ENCODE measurements around the gene ADAMTS16.
A peak's percentile ranks its signal among the peaks of the same experiment; 100 is the strongest.

Gene ADAMTS16

GRCh38 chr5:5189051-5189430, 48.9 kb downstream of the ADAMTS16 start:
- DNase-seq = no peak

DNA sequence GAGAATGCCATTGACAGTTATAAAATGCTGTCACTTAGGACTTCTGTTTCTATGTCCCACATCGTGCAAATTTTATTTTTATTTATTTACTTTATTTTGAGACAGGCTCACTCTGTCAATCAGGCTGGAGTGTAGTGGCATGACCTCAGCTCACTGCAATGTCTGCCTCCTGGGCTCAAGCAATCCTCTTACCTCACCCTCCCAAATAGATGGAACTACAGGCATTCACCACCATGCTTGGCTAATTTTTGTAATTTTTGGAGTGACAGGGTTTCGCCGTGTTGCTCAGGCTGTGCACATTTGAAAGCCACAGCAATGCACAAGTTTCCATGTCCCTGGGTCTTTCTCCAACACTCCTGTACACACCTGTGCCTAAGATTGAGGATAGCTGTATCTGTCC, 51.8 kb downstream of the ADAMTS16 start:
- DNase-seq = no peak

- DNase-seq = no peak
Measured at GRCh38 chr5:5192681-5193080, 52.6 kb downstream of the ADAMTS16 start.

DNA sequence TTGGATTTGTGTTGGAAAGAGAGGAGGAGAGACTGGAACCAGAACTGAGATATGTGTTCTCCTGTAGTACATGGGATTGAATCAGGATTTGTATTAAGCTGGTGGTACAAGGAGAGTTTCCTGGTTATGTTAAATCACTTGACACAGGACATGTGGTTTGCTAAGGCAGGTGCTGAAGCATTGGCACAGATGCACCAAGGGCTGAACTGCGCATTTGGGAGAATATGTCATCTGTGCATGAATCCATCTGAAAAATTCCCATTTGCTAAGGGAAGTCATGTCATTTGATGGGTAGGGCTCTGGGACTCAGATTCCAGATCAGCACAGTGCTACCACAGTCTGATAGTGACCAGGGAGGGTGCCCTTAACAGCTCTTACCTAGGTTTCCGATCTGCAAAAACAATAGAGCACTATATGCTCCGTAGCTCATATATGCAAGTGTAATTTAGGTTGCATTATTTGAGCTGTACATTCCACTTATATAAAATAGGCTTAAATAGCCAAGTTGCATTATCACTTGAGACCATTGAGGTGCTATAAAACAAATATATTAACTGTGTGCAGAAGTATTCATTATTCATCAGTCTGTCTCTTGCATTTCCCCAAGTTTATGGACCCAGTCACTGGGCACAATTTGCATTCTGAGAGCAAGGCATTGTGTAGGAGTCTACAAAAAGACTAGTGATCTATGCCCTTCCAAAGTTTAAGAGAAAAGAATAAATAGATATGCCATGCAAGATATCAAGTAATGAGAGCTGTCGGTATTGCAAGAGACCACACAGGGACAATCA, 55.2 kb downstream of the ADAMTS16 start:
- DNase-seq = no peak

GRCh38 chr5:5198135-5198534, 58.0 kb downstream of the ADAMTS16 start:
- DNase-seq = no peak

- no peak for DNase-seq
Measured at GRCh38 chr5:5198815-5199214, 58.7 kb downstream of the ADAMTS16 start.

- DNase-seq = no peak
Measured at GRCh38 chr5:5199495-5199894, 59.4 kb downstream of the ADAMTS16 start.

DNA sequence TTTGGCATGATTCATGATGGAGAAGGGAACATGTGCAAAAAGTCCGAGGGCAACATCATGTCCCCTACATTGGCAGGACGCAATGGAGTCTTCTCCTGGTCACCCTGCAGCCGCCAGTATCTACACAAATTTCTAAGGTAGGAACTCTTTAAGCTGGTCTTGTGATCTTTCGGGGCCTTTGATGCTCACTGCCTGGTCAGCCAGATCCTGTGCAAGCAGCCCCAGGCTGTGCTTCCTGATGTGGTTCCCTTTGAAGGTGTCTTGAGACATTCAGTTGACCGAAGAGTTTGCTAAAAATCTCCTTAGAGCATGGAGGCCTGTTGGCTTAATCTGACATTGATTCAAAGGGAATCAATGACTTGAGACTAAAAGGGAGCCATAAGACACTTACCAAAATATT, 60.0 kb downstream of the ADAMTS16 start:
- DNase-seq = peak; percentile 69

GRCh38 chr5:5202321-5202720, 62.2 kb downstream of the ADAMTS16 start:
- no peak for DNase-seq

DNA sequence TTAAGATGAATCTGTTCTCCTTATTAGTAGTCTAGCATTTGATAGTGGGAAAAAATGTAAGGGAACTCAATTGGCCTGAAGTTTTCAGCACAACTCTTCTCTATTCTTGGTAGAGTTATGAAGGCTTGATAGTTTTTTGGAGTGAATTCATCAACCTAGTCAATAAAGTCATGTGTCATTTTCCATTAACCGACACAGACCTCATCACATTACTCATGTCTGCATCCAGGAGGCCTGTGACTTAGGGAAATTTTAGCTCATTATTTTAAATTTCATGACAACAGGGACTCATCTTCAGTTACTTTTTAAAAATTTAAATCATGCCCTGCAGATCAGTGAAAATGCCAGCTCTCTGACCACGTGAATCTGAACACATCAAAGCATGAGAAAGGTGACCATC, 63.3 kb downstream of the ADAMTS16 start:
- DNase-seq = no peak

DNA sequence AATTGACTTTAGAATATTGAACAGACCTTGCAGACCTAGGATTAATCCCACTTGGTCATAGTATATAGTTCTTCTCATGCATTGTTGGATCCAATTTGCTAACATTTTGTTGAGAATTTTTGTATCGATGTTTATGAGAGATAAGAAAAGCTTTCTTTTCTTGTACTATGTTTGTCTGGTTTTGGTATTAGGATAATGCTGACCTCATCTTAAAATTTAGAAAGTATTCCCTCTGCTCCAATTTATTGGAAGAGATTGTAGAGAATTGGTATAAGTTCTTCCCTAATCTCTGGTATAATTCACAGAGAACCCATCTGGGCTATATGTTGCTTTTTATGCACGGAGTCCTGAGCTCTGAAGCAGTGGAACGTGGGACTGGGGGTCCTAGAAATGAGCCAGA, 67.7 kb downstream of the ADAMTS16 start:
- DNase-seq = no peak

DNA sequence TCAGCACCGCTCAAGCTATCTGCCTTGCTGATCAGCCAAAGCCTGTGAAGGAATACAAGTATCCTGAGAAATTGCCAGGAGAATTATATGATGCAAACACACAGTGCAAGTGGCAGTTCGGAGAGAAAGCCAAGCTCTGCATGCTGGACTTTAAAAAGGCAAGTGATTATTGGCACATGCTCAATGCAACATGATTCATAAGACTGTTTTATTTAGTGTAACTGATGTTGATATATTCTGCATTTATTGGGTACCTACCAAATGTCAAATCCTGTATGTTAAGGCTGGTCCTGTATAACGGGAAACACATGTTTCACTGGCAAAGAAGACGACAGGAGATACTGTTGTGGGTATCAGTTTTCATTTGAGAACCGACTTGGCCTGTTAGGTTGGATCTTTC, 69.0 kb downstream of the ADAMTS16 start:
- no peak for DNase-seq

DNA sequence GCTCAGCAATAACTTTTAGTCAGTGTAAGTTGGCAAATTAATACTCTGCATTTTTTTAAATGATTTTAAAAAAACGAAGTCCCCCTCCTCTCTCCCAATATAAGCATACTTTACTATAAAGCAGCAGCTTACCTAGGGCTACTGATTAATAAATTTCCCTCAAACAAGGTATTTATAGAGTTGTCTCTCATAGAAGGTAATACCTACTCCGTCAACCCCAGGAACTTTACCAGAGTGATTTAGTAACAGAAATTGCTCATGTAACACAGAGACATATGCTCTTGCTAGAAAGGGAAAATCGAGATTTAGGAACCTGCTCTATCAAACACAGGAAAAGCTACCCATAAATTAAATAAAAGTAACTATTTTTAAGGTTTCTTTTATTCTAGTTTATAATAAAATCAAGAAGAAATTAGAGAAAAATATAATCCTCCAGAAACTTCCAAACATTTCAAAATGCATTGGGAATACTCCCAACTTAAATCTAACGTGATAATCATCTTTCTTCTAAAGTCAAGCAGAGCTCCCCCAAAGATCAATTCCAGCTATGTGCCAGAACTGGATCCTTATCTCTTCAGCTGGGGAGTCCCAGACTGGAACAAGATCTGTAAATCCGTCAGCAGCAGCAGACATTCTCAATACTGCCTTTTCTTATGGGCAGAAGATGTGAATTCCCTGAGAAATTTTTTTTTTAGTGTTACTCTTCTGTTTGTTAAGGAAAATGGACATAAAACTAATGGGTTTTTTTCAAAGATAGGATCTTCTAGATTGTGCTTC, 69.6 kb downstream of the ADAMTS16 start:
- DNase-seq = no peak

- no peak for DNase-seq
Measured at GRCh38 chr5:5217371-5217770, 77.2 kb downstream of the ADAMTS16 start.

DNA sequence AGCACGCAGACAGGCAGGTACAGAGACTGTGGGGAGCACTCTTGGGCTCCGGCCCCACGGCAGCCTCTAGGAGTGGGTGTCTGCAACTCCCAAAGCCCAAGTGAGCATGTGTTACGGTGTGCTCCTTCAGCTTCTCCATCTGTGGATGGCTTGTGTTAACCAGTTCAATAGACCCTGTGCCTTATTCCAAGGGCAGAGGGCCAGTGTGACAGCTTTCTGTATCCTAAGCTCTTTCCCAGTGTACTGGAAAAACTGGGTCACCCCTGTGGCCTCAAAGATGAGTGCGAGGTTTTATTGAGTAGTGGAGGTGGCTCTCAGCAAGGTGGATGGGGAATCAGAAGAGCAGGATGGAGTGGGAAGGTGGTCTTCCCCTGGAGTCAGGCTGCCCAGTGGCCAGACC, 78.3 kb downstream of the ADAMTS16 start:
- DNase-seq = no peak

GRCh38 chr5:5219541-5219940, 79.4 kb downstream of the ADAMTS16 start:
- no peak for DNase-seq

- no peak for DNase-seq
Measured at GRCh38 chr5:5220901-5221631, 80.9 kb downstream of the ADAMTS16 start.

GRCh38 chr5:5221724-5222123, 81.6 kb downstream of the ADAMTS16 start:
- no peak for DNase-seq

- peak; percentile 83 for DNase-seq
Measured at GRCh38 chr5:5231576-5231975, 91.4 kb downstream of the ADAMTS16 start.

DNA sequence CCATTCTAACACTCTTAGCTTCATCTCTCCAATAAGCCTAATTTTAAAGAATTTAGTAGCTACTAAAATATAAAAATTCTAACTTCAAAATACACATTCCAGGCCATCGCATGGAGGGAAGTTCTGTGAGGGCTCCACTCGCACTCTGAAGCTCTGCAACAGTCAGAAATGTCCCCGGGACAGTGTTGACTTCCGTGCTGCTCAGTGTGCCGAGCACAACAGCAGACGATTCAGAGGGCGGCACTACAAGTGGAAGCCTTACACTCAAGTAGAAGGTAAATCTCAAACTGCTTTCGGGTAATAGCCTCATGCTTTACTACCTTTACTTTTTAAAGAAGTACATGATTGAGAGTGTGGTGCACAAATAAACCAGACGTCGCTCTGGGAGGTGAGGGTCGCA, 94.8 kb downstream of the ADAMTS16 start:
- DNase-seq = no peak

- no peak for DNase-seq
Measured at GRCh38 chr5:5235685-5236084, 95.6 kb downstream of the ADAMTS16 start.

DNA sequence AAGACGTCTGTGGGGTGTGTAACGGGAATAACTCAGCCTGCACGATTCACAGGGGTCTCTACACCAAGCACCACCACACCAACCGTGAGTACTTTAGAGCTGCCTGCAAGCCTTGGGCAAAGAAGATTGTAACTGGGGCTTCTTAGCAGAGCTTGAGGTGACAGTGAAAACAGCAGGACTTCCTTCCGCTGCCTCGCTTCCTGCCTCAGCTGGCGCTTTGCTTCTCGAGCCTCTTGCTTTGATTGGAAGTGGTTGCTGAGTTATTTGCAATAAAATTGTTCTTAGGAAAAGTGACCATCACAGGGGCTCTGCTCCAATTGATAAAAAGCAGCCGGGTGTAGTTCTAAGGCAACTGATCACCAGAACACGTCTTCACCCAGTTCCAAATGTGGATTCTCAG, 99.1 kb downstream of the ADAMTS16 start:
- DNase-seq = no peak

DNA sequence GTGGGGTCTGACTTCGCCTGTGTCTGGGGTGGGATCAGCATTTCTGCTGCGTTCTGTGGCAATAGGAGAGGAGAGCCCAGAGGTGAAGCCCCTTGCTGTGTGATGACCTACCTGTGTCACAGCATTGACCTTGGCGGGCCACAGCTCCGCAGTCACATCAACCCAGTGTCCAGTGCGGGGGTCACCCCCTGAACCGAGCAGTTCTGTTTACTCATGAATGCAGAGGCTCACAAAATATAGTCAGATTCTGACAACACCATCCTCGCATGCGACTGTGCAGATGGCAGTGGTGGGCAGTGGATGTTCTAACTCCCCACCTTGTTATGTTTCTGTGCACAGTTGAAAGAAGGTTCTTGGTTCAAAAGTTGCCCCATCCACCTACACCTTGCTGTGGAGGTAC, 100.1 kb downstream of the ADAMTS16 start:
- no peak for DNase-seq

GRCh38 chr5:5242056-5242455, 101.9 kb downstream of the ADAMTS16 start:
- no peak for DNase-seq
